Smooth muscle cell (in vitro differentiated cells): Measurements from ENCODE around the gene KRT16. TPM values are rescaled to one million over a fixed set of nuclear protein-coding genes. Genes with fewer than 3 reads are reported as not detected.
A peak's percentile ranks its signal among the peaks of the same experiment; 100 is the strongest.

Experiments
- DNase-seq: peaks from one replicate; lab custom pipeline; 2025; ENCODE audit not compliant: unreplicated experiment; lab: John Stamatoyannopoulos, UW
- H2AFZ ChIP-seq: fragments of 200-600 bp; sonication (generic); 2 replicates; pipeline ENCODE4 v1.6.0; 2016; ENCODE audit warnings: antibody characterized with exemption, low read depth, mild to moderate bottlenecking
- H3F3A ChIP-seq: fragments of 200-600 bp; sonication (generic); 2 replicates; pipeline ENCODE4 v1.6.0; 2017; ENCODE audit warnings: antibody characterized with exemption, low read depth
- H3K27ac ChIP-seq: fragments of 200-600 bp; sonication (generic); 2 replicates; pipeline ENCODE4 v1.5.1; 2016; ENCODE audit warnings: low read depth, mild to moderate bottlenecking
- H3K27me3 ChIP-seq: fragments of 200-600 bp; sonication (generic); 2 replicates; pipeline ENCODE4 v1.6.1; 2016; ENCODE audit warnings: low read depth, mild to moderate bottlenecking
- H3K36me3 ChIP-seq: fragments of 200-600 bp; sonication (generic); 2 replicates; pipeline ENCODE4 v1.5.1; 2016; ENCODE audit warnings: low read depth
- H3K4me1 ChIP-seq: fragments of 200-600 bp; sonication (generic); 2 replicates; pipeline ENCODE4 v1.5.1; 2016; ENCODE audit warnings: low read depth
- H3K4me2 ChIP-seq: fragments of 200-600 bp; sonication (generic); 2 replicates; pipeline ENCODE4 v1.6.0; 2016; ENCODE audit warnings: mild to moderate bottlenecking
- H3K4me3 ChIP-seq: fragments of 200-600 bp; sonication (generic); 2 replicates; pipeline ENCODE4 v1.5.1; 2016; ENCODE audit warnings: mild to moderate bottlenecking
- H3K79me2 ChIP-seq: fragments of 200-600 bp; sonication (generic); 2 replicates; pipeline ENCODE4 v1.6.0; 2016; ENCODE audit warnings: low read depth, mild to moderate bottlenecking
- H3K9ac ChIP-seq: fragments of 200-600 bp; sonication (generic); 2 replicates; pipeline ENCODE4 v1.6.0; 2016; ENCODE audit warnings: low read depth
- H3K9me3 ChIP-seq: fragments of 200-600 bp; sonication (generic); replicated peaks from 2 replicates; pipeline ENCODE4 v1.5.1; 2016; ENCODE audit warnings: low read depth
- H4K20me1 ChIP-seq: fragments of 200-600 bp; sonication (generic); 2 replicates; pipeline ENCODE4 v1.6.0; 2016; ENCODE audit warnings: low read depth
- WGBS: methylation state at CpG from one replicate; pipeline ENCODE4 v1.1.7; 2016; ENCODE audit warnings: low lambda C conversion rate; 5-methylcytosine and 5-hydroxymethylcytosine counted together
- polyA plus RNA-seq: library from polyadenylated mRNA; unstranded; fragments of >200 nt; fragmentation: Nextera tagmentation; extraction: Ambion mirVana; gene quantifications from 2 replicates; pipeline ENCODE4 v1.2.1, GENCODE V29; 2016
- total RNA-seq: library from RNA; depleted of rRNA; stranded (reverse); fragments of >200 nt; gene quantifications from 2 replicates; pipeline ENCODE4 v1.2.3, GENCODE V29; 2014
- TF ChIP-seq, protein P1 (sequence below): fragments of 200-600 bp; sonication (generic); IDR thresholded peaks from 2 replicates; pipeline ENCODE4 v1.5.1; 2017; ENCODE audit warnings: borderline replicate concordance, mild to moderate bottlenecking, antibody characterized with exemption; ENCODE audit not compliant: insufficient read depth, poor library complexity, severe bottlenecking

The KRT16 gene
- total and polyA plus RNA-seq, 2 experiments from 2014 or later: 304 to 521 TPM

DNA sequence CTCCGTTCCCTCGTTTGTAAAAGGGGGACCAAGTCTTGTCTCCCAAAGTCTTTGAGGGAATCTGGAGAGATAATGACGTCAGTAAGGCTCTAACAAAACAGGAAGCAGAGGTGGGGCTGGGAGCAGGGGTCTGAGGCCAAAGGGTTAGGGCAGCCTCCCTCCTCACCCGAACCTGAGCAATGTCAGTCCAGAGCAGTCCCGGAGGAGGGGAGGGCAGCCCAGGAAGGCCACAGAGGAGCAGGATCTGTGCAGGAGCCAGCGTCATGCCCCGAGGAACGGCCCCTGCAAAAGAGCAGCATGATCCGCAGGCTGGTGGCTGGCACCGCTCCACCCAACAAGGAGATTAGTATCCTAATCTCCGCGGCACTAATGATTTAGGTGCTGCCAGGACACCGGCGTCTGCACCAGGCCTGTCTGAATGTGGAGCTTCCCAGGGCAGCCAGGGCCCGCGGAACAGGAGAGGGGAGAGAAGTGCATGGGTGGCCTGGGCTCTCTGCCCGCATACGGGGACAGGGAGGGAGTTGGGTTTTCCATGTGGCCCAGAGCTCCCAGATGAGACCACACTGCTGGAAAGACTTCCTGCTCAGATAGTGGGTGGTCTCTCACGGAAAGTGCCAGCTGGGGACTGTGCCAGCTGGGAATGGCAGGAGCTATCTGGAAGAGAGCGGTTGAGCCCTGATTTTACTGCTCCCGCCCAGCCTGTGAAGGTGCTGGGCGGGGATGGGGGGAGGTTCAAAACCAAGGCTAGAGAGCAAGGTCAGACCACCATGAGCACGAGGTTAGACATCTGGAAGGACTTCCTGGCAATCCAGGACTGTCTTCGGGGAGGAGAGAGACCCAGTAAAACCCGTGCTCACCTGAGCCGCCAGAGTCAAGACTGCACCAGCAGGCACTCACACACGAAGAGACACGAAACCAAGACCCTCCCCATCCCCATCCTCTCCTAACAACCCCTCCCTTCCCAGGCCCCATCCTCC is 22.8 kb upstream of the KRT16 start:
- H4K20me1 ChIP-seq: no peaks in the 10 kb centered on the region
- TF ChIP-seq, protein P1, sequence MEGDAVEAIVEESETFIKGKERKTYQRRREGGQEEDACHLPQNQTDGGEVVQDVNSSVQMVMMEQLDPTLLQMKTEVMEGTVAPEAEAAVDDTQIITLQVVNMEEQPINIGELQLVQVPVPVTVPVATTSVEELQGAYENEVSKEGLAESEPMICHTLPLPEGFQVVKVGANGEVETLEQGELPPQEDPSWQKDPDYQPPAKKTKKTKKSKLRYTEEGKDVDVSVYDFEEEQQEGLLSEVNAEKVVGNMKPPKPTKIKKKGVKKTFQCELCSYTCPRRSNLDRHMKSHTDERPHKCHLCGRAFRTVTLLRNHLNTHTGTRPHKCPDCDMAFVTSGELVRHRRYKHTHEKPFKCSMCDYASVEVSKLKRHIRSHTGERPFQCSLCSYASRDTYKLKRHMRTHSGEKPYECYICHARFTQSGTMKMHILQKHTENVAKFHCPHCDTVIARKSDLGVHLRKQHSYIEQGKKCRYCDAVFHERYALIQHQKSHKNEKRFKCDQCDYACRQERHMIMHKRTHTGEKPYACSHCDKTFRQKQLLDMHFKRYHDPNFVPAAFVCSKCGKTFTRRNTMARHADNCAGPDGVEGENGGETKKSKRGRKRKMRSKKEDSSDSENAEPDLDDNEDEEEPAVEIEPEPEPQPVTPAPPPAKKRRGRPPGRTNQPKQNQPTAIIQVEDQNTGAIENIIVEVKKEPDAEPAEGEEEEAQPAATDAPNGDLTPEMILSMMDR: no peak
- WGBS: 71% methylated on average over 28 of the region's 28 CpGs
- no peaks in the 10 kb centered on the region for H3K9me3 ChIP-seq
- DNase-seq: no peak
- H3K4me1 ChIP-seq: no peaks in the 10 kb centered on the region
- H3K27me3 ChIP-seq: no peaks in the 10 kb centered on the region
- H3F3A ChIP-seq: no peaks in the 10 kb centered on the region
- H3K27ac ChIP-seq: no peak overlapping the region
- no peak overlapping the region for H3K4me2 ChIP-seq
- H3K9ac ChIP-seq: no peak overlapping the region
- H3K4me3 ChIP-seq: no peak overlapping the region
- no peaks in the 10 kb centered on the region for H3K79me2 ChIP-seq
- peak overlapping the region; percentile 49 for H2AFZ ChIP-seq
- no peaks in the 10 kb centered on the region for H3K36me3 ChIP-seq

DNA sequence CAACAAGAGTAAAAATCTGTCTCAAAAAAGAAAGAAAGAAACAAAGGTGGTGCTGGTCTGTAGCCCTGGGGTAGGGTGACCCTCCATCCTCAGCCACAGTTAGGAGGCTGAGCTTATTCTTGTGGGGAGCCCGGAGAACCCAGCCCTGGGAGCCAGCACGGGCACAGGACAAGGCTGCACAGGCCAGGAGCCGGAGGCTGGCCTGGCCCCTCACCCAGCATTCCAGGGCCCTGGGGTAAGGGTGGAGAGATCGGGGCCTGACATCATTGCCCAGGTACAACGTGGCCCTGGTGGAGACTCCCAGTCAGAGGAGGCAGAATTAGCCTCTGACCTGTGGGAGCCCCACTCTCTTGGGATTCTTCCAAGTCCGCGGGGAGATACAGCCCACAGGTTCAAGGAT is 22.1 kb upstream of the KRT16 start:
- Histone ChIP-seq H3K27me3 (no peaks in the 10 kb centered on the region), H2AFZ (peak overlapping the region; percentile 49), H3K27ac (no peak overlapping the region), H3K36me3 (no peaks in the 10 kb centered on the region), H3K4me1 (no peaks in the 10 kb centered on the region), H3F3A (no peaks in the 10 kb centered on the region), H3K9ac (no peak overlapping the region), H3K79me2 (no peaks in the 10 kb centered on the region), H3K9me3 (no peaks in the 10 kb centered on the region), H4K20me1 (no peaks in the 10 kb centered on the region), H3K4me3 (no peak overlapping the region), H3K4me2 (no peak overlapping the region)
- TF ChIP-seq, protein P1: no peak
- DNase-seq: no peak
- WGBS: 79% methylated on average over 7 of the region's 7 CpGs

DNA sequence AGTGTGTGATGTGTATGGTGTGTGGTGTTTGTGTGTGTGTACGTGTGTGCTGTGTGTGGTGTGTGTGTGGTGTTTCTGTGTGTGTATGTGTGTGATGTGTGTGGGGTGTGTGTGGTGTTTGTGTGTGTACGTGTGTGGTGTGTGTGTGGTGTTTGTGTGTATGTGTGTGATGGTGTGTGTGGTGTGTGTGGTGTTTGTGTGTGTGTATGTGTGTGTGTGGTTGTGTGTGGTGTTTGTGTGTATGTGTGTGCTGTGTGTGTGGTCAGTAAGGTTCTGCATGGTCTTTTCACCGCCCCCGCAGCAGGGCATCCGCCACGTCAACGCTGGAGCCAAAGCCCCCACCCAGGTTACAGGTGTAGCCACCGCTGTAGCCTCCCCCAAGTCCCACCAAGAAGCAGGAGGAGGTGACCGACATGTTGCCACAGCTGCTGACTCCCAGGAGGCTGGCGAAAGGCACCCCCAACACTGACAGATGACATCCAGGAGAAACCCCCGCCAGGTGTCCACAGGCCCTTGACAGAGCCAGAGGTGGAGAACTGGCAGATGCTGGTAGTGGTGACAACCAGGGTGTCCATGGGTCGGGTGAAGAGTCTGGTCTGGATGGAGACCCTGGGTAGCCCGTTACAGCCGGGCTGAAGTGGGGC is 21.1 kb upstream of the KRT16 start:
- TF ChIP-seq, protein P1: no peak
- H3K4me3 ChIP-seq: no peak overlapping the region
- WGBS: 82% methylated on average over 11 of the region's 14 CpGs

More for the DNA sequence above, 21.1 kb upstream of the KRT16 start:
- Histone ChIP-seq H2AFZ (no peak overlapping the region), H3K4me1 (no peaks in the 10 kb centered on the region), H3K9ac (no peak overlapping the region), H3K79me2 (no peaks in the 10 kb centered on the region), H3K36me3 (no peaks in the 10 kb centered on the region), H3K27ac (no peak overlapping the region), H3K4me2 (no peak overlapping the region), H4K20me1 (no peaks in the 10 kb centered on the region), H3F3A (no peaks in the 10 kb centered on the region), H3K27me3 (no peaks in the 10 kb centered on the region), H3K9me3 (no peaks in the 10 kb centered on the region)
- DNase-seq: no peak
